22Rv1 (cell line): ENCODE results near the gene ENO4.

Source experiments
- H3K27ac ChIP-seq: fragments of 450-650 bp; 2 replicates; pipeline ENCODE4 v1.5.1; 2017
- ZFX ChIP-seq: fragments of 450-650 bp; IDR thresholded peaks from 2 replicates; pipeline ENCODE4 v1.6.1; 2017; ENCODE audit warnings: antibody characterized with exemption, borderline replicate concordance
- TF ChIP-seq, protein P1 (sequence below): fragments of 450-650 bp; IDR thresholded peaks from 2 replicates; pipeline ENCODE4 v1.5.1; 2017; ENCODE audit warnings: mild to moderate bottlenecking

ENO4 gene

DNA sequence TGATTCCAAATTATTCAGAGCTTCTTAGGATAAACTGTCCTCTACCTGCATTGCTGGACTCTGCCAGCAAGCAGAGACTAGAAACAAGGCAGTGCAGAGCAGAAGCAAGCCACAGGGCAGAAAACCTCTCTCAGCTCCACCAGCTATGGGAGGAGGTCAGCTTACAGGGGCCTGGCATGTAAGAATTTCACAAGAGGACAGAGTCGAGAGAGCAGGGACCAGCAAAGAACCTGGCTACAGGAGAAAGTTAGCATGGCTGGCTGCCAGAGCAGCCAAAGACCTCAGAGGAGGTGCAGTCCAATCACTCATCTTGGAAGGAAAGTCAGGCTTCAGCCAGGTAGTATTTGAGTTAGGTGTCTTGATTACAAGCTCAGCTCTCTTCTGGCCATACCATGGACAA, 62.9 kb downstream of the ENO4 start:
- no peak overlapping the region for H3K27ac ChIP-seq
- no peak for TF ChIP-seq ZFX
- TF ChIP-seq, protein P1, sequence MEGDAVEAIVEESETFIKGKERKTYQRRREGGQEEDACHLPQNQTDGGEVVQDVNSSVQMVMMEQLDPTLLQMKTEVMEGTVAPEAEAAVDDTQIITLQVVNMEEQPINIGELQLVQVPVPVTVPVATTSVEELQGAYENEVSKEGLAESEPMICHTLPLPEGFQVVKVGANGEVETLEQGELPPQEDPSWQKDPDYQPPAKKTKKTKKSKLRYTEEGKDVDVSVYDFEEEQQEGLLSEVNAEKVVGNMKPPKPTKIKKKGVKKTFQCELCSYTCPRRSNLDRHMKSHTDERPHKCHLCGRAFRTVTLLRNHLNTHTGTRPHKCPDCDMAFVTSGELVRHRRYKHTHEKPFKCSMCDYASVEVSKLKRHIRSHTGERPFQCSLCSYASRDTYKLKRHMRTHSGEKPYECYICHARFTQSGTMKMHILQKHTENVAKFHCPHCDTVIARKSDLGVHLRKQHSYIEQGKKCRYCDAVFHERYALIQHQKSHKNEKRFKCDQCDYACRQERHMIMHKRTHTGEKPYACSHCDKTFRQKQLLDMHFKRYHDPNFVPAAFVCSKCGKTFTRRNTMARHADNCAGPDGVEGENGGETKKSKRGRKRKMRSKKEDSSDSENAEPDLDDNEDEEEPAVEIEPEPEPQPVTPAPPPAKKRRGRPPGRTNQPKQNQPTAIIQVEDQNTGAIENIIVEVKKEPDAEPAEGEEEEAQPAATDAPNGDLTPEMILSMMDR, result no peak

DNA sequence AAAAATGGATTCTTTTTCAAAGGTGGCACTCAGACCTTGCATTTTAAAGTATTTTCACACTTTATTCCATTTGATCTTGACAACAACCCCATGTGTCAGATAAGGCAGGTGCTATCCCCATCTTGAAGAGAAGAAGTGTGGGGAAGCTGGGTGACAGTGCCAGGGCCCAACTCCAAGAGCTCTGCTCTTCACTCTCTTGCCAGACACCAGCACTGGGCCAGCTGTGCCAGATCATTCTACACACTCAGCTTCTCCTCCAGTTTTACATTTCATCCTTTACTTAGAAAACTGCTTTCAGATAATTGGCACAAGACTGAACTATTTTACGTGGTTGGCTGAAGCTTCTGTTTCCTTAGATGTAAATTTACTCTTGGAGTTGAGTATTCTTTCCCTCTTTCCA, 64.4 kb downstream of the ENO4 start:
- TF ChIP-seq, protein P1, result no peak
- no peak for TF ChIP-seq ZFX
- H3K27ac ChIP-seq, result no peak overlapping the region

DNA sequence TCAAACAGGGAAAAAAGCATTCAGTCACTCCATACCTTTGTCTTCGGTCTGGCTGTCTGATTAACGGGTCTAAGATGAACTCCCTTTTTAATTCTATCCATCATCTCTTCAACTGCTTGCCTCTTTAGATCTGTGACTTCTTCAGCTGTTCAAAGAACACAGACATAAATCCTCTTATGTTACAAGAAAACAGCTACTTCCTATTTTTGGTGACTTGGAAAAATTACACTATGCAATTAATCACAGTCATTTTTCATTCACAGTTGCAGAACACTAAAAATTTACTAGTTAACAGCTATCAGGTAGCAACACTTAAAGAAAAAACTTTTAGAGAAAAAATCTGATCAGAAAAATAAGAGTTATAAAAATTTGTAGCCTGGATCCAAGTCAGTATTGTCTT, 66.0 kb downstream of the ENO4 start:
- TF ChIP-seq, protein P1, result no peak
- no peak for TF ChIP-seq ZFX
- no peak overlapping the region for H3K27ac ChIP-seq

DNA sequence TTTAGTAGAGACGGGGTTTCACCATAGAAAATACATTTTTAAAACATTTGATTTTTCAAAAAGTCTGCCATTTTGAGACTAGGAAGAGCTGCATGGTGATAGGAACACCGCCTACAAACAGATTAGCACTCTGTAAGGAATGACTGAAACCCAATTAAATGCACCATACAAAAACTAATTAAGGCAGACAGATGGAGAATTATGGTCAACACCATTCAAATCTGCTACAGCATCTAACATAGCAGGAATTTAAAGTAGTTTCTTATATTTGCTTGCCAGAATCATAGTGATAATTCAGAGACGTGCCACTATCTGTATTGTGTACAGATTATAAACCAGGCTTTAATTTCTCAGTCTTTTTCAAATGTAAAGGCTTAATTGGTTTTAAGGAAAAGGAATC, 68.2 kb downstream of the ENO4 start:
- TF ChIP-seq, protein P1, result no peak
- TF ChIP-seq ZFX, result no peak
- no peak overlapping the region for H3K27ac ChIP-seq

DNA sequence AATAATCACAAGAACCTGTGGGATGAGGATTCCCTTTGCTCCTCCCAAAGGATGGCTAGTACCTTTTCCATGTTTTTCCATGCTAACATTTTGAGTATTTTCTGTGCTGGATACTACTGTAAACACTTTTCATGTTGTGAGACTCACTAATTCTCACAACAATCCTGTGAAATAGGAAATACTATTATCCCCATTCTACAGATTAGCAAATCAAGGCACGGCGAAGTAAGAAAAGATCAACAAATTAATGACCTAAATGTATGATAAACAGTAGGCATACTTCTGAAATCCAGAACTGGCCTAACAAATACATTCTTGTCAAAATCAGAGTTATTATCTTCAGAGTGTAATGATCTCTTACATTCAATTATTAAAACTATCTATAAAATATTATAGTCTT, 69.3 kb downstream of the ENO4 start:
- TF ChIP-seq, protein P1, result no peak
- TF ChIP-seq ZFX, result no peak
- H3K27ac ChIP-seq, result no peak overlapping the region

DNA sequence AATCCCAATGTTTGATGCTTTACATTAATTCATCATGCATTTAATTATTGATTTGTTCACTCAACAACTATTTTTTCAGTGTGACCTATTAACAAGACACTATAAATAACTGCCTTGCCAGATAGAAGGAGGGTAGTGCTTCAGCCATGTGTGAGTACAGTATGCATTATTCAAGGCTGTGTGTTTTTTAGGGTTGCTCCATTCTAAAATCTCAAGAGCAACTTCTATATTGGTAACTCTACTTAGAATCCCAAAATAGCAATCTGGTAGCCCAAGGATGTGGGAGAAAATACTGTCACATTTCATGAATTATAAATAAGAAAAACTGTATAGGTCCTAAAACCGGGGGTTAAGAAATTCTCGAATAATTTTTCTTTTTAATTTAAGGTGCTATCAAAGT, 69.9 kb downstream of the ENO4 start:
- TF ChIP-seq ZFX, result no peak
- TF ChIP-seq, protein P1, result no peak
- no peak overlapping the region for H3K27ac ChIP-seq

DNA sequence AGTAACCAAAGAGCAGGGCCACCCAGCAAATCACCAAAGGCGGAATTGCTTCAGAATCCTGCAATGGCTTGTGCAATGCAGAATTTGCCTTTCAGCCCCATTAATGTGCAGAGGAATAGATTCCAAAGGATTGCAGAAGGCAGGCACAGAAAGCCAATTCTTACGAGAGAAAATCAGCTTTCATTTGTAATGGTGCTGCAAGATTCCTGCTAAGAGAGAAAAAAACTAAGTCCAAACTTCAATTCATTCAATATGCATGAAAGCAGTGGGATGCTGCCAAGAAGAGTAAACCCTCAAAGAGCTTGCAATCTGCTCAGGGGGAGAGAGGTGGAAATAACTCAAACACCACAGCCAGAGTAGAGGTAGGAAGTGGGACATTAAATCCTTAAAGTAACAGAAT, 70.4 kb downstream of the ENO4 start:
- TF ChIP-seq ZFX, result no peak
- TF ChIP-seq, protein P1, result no peak
- H3K27ac ChIP-seq, result no peak overlapping the region
